Skeletal muscle cell (primary cell): ENCODE results near the gene DNLZ.
"Not testable (repeated sequence)": the region's sequence is repeated elsewhere in the genome, so short reads cannot be mapped to it uniquely, and the experiment has no call there.

Source experiments
- DNase-seq: peaks from one replicate; pipeline ENCODE4 v3.0.0-alpha.2; 2010; ENCODE audit warnings: low read depth
- H3K4me3 ChIP-seq: 2 replicates; pipeline ENCODE4 v1.5.1; 2011; ENCODE audit warnings: low read depth, mild to moderate bottlenecking, control low read depth, low read length, moderate library complexity

The DNLZ gene

DNA sequence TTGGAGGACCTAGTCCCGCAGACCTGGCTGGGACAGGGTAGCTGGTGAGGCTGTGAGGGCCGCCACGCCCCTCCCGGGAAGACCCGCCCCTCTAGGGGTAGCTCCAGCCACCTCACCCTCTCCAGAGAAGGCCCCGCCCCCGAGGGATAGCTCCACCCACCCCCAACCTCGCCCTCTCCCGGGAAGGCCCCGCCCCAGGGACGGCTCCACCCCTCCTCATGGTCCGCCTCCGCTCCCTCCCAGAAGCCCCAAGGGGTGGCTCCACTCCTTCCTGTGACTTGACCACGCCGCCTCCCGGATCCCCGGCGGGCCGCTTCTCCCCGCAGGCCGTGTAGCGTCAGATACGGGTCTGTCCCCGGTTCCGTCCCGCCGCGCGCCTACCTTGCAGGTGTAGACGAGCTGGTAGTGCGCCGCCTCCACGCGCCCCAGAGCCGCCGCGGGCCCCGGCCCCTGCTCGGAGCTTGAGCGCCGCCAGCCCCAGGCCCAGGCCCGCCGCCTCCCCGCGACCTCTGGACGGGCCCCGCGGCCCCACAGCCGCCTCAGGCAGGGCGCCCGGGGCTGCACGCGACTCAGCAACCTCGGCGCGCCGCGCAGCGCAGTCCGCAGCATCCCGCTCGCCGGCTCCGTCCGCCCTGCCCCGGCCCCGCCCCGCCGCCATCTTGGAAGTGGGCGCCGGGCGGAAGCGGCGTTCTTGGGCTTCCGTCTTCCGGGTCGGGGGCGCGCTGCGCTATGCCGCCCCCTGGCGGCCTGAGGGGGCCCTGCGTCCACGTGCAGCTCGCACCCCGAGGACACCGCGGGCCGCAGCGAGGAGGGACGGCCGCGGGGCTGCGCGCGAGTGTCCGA is at the start of gene DNLZ:
Gene DNLZ, minus strand, starts transcription at position 639 of the 843 bp plus-strand sequence. Its CDS starts 30 bp downstream, at position 609.
- peak within 1 kb of the TSS; percentile 68 for H3K4me3 ChIP-seq
- DNase-seq, result peak; percentile 78

DNA sequence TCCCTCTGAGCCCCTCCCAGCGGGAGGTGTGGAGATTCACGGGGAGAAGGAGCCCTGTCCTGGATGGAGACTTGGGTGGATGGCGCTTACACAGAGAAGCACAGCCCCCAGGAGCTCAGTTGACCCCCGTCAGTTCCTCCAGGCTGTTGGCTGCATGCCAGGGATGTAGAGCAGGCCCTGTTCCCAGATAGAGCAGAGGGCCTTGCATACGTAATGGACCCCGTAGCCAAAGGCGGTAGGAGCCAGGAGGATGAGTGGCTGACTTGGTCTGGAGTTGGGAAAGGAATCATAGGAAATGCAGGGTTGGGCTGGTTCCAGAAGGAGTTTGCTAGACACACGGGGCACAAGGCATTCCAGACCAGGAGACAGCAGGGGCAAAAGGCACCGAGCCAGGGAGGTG is 49.4 kb upstream of the DNLZ start:
- H3K4me3 ChIP-seq, result no peak overlapping the region
- DNase-seq, result peak; percentile 8

DNA sequence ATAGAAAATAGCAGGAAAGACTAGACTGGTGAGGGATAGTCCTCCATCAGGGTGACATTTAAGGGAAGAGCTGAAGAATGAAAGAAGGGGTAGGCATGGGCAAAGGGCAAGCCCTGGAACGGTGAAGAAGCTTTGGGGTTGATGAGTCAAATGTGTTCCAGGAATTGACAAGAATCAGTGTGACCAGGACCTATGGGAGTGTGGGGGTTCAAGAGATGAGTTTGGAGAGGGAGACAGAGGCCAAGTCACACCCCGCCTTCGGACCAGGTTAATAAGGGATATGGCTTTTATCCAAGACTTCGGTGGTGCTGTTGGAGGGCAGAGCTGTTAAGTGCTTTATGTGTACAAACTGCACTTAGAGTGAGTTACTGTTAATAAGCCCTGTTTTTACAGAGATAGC is 47.8 kb upstream of the DNLZ start:
- no peak for DNase-seq
- H3K4me3 ChIP-seq, result peak overlapping the region; percentile 90

DNA sequence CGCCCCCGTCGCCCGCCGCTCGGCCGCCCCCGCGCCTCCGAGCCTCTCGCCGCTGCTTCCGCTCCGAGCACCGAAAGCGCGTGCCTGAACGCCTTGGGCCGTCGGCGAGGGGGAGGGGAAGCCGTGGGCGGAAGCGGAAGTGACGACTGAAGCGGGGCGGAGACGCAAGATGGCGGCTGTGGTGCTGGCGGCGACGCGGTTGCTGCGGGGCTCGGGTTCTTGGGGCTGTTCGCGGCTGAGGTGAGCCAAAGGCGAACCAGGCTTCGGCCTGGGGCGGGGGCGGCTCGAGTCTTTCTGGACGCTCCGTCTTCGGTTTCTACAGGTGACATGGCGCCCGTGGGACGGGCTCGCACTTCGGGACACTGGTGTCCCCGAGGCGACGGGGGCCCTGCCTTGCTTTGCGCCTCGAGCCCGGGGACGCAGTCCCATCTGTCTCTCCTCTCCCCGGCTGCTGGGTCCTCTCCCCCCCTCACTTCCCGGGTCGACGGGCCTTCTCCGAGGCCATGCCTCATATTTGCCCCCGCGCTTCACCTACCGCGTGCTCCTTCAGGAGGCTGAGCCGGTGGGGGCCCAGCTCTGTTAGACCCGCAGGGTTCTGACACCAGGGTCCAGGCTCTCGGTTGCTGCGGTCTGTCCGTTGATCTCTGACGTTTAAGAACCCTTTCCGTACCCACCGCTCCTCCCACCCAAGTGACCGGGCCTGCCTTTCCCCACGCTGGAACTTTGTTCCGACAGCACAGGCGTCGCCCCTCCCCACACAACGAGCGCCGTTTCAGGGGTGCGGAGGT is 47.1 kb upstream of the DNLZ start, which contains the start of the genes ENTR1 and PMPCA:
Gene ENTR1, minus strand, starts transcription at position 115 of the 788 bp plus-strand sequence. CDS start 217 bp downstream, outside the sequence.
Gene PMPCA, plus strand, starts transcription at position 159 of the 788 bp plus-strand sequence. Its CDS starts 11 bp downstream, at position 170.
- peak within 1 kb of the TSS; percentile 90 for H3K4me3 ChIP-seq
- DNase-seq, result peak; percentile 53

DNA sequence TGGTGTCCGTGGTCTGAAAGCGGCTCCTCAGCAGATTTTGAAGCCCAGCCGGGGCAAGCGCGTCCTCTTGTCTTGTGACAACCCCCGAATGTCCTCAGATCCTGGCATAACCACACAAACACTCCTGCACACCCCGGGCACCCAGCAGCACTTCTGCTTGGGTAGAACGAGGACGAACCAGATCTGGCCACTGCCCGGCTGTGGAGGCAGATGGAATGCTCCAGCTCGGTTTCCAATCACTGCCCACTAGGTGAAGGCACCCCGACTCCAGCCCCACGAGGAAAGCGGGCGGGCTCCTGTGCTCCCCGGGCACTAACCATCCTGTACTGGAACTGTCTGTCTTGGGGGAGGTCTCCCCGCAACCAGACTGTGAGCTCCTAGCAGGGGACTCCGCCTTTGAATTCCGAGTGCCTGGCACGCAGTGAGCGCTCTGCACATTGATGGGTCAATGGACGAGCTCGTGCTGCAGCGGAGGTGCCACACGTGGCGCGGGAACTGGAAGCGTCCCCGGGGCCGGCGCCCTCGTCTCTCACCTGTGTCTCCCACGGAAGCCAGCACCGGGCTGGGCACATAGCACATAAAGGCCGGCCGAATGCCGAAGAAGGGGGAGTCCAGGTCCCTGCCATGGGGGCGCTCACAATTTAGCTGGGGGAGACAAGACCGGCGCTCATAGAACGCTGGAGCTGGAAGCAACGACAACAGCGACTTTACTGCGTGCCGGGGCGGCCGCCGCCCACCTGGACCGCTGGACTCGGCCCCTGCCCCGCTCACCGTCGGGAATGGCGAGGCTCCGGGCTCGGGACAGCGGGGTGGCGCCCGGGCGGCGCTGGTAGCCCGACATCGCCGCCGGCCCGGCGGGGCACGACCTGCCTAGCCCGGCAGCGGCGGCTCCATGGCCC is 46.3 kb upstream of the DNLZ start:
- peak overlapping the region; percentile 90 for H3K4me3 ChIP-seq
- no peak for DNase-seq

DNA sequence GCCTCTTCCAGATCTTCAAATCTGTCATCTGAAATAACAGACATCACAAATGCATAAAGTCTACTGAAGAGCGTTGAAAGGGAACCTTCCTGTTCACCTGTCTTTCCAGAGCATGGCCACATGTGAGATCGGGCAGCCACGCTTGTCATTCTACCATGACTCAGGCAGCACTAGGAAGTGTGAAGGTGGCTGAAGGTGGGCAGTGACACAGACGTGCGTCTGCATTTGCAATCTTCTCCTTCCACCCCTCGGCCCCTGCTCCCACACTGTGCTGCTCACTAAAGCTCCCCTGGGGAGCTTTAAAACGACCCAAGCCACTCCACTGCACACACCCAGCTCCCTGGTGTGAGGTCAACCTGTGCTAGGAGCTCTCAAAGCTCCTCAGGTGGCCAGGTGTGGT is 44.4 kb upstream of the DNLZ start:
- DNase-seq, result no peak
- no peak overlapping the region for H3K4me3 ChIP-seq

DNA sequence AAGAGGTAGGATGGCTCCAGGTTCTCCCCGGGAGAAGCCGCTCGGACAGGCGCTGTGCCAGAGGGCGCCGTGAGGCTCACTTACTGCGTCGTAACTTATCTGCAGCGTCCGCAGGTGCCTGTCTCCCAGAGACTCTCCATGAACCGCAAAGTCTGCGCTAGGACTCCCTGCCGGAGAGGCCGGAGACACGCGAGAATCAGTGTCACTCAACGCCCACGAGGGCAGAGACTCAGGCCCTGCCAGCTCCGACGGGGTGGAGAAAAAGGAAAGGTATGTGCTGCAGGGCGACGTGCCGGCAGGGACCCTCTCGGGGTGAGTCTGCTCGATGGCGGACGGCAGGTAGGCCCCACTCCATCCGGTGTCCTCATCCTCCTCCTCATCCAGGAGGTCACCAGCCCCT is 43.5 kb upstream of the DNLZ start:
- not testable (repeated sequence) for DNase-seq, H3K4me3 ChIP-seq

DNA sequence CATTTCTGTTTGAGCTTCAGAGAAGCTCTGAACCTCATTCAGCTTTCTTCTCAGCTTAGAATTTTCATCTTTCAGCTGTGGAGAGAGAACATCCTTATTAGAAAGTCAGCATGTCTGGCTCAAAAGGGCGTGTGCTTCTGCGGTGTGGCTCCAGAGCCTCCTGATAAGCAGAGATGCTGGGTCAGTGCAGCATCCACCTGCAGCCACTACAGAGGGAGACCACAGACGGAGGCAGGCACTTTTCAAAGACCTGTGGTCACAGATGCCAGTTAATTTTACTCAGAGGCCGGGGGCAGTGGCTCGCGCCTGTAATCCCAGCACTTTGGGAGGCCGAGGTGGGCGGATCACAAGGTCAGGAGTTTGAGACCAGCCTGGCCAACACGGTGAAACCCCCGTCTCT is 42.4 kb upstream of the DNLZ start:
- not testable (repeated sequence) for DNase-seq, H3K4me3 ChIP-seq

DNA sequence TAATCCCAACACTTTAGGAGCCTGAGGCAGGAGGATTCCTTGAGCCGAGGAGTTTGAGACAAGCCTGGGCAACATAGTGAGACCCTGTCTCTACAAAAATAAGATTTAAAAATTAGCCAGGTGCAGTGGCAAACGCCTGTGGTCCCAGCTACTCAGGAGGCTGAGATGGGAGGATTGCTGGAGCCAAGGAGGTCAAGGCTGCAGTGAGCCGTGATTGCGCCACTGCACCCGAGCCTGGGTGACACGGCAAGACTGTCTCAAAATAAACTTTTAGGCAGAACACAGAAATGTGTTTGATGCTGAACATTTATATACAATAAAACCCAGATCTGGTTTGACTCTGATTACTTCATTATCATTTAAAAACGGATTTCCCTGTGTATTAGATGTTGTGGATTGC is 41.9 kb upstream of the DNLZ start:
- DNase-seq, result no peak
- no peak overlapping the region for H3K4me3 ChIP-seq

DNA sequence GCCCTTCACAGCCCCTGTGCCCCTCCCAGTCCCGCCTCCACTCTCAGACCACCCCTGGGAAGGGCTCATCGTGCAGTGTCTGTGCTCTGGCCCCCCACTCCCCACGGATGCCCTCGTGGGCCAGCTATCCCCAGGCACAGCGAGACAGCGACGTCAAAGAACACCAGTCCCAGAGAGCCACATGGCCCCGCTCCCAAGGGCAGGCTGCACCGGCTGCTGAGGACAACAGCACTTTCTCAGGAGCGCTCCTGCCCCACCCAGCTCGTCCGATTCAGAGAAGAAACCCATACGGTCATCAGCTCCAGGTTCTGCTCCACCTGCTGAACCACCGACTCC is 41.2 kb upstream of the DNLZ start:
- no peak overlapping the region for H3K4me3 ChIP-seq
- DNase-seq, result no peak

DNA sequence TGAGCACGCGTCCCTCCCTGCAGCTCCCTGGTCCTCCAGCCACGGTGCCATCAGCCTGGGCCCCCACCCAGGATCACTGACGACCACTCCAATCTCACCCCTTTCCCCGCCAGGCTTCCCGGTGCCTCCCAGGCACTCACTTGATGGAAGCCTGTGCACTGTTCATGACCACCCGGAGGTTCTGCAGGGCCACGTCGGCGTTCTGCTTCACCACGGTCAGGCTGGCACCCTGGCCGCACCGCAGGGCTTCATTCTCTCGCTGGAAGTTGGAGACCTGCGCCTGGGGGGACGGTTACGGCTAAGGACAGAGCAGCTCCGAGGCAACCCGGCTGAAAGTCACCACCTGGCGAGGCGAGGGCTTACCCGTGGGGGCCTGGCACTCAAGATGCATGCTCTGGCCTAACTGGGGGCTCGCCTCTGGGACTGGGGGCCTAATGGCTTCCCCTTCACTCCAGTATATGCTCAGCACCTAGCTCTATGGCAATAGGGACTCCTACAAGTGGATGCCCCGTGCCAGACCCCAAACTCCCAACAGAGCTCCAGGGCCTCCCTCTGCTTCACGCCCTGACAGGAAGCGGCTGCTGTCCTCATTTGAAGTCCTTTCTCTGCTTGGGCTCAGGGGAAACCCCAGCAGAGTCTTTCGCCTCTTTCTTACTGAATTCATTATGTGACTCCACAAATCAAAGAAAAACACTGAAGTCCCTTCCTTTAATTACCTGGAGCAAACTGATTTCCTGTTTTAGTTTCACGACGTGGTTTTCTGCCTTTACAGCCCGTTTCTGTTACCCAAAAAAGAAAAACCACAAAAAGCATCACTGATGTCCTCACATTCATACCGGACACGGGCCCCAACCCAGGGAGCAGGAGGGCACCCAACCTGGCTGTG is 40.6 kb upstream of the DNLZ start:
- DNase-seq, result no peak
- H3K4me3 ChIP-seq, result no peak overlapping the region

DNA sequence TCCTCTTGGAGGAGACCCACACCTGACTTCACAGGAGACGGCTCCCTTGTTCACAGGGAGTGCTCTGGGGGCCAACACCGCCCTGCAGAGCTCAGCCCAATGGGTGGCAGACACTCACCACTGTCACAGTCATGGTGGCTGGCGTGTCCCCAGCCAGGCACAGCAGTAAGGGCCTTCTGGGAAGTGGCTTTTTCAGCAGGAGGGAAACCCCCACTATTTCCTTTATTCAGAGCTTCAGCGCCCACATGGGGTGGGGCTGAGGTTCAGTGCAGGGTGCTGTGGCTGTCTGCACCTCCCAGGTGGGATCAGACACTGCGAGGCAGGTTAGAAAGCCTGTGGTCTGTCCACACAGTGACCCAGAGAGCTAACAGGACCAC is 40.0 kb upstream of the DNLZ start:
- no peak overlapping the region for H3K4me3 ChIP-seq
- DNase-seq, result no peak

DNA sequence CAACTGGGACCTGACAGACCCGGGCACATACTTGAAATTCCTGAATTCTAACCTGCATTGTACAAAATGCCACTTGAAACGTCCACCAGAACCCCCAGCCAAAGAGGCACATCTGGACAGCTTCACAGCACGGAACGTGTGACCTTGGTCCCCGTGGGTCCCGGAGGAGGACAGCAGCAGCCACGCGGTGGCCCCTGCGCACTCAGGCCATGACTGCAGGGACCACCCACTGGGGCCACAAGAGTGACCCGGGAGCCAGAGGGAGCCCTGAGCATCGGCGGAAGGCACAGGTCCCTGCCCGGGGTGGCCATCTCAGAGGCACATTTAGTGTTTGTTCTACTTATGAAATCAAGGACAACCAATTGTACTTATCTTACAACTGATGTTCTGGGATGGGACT is 38.5 kb upstream of the DNLZ start:
- H3K4me3 ChIP-seq, result no peak overlapping the region
- DNase-seq, result no peak

DNA sequence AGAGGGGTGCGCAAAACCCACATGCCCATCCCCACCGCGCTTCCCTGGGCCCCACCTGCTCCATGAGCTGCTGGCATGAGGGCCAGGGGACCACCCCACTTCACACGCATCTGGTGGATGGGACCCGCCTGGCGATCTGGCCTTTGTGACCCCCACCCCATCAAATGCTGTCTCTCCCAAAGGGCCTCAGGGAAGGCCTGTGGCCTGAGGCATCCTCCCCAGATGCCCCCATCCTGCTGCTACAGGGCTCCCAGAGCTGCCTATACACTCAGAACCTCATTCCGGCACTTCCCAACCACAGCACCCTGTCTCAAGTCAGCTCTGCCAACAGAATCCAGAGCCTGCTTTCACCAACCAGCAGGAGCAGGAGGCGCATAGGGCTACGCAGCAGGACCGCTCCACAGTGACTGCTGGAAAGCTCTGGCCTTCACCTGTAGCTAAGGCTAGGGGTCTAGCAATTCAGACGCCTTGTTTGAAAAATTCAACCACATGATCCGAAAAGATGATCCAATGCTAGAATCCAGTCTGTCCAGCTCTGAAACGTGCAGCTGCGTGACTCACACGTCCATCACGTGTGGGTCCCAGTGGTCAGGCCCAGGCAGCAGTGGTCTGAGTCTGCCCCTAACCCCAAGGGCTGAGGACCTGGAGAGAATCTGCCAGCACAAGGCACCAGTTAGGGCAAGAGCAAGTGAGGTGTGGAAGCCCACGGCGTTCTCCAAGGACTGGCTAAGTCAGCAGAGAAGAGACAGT is 37.8 kb upstream of the DNLZ start:
- no peak overlapping the region for H3K4me3 ChIP-seq
- DNase-seq, result no peak

DNA sequence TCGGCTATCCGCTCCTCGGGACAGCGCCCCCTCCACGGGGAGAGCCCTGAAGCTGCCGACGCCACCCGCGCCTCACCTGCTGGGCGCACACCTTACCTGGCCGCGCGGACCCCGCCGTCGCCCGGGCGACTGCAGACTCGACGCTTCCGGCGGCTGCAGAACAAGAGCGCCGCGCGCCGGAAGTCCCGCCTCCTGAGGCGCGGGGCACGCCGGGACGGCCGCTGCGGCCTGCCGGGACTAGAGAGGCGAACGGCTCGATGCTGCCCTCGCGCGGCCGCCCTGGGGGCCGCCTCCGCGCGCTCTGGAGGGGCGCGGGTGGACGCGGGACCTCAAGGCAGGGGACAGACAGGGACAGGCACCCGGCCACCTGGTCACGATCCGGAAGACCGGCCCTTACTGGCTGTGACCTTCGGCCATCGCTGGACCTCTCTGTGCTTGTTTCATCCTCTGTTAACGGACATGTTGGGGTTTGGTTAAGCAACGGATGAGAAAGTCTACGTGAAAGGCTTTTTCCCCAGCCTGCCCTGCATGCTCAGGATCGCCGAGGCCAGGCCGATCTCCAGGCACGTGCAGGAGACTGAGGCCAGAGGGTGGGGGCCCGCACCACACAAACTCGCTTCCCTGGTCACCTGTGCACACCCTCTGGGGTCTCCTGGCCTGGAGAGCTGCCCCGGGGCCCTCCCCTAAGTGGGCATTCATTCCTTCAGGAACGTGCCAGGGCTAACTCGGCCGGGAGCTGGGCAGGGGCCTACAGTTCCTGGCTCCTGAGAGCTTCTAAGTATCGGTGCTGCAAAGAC is 36.7 kb upstream of the DNLZ start, which contains the start of gene SNAPC4:
Gene SNAPC4, minus strand, starts transcription at position 133 of the 797 bp plus-strand sequence. CDS start 1,742 bp downstream, outside the sequence.
- peak within 1 kb of the TSS; percentile 77 for H3K4me3 ChIP-seq
- DNase-seq, result peak; percentile 39

DNA sequence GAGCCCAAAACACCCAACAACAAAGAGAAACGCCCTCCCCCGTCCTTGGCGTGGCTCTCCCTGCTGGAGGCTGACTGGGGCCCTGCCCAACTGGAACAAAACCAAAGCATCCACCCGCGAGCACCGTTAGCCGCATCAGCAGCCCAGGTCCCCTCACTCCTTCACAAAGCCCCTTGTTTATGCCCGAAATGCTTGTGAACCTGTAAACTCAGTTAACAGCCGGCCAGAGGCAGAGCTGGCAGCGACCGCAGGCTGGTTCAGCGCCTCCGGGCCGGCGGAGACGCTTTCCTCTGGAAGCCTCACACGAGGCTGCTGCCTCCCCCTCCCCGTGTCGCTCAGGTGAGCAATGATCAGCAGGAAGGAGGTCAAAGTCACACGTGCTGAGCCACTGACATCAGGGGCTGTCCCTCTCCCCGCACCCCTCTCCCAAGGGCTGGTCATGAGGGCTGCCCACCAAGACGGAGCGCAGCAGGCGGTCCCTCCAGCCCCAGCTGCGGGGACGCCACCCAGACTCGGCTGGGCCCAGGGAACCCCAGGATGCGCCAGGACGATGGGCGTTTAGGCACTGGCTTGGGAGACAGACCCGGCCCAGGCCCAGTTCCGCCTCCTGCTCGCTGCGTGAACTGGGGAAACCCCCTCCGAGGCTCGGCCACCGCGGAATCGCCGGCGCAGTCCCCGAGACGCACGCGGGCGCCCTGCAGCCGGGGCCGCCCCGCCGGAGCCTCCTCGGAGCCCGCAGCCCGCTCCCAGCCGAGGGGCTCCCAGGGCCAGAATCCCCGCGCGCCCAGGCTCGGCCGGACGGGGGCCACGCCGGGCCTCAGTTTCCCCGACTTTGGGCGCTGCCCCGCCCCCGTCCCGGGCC is 35.9 kb upstream of the DNLZ start:
- H3K4me3 ChIP-seq, result peak overlapping the region; percentile 77
- no peak for DNase-seq
